HepG2 (cell line): ENCODE results near the gene SH3PXD2A. TPM values are rescaled to one million over a fixed set of nuclear protein-coding genes. Genes with fewer than 3 reads are reported as not detected.

ENCODE experiments used
- ATAC-seq: fragments of 200-7000 bp; cut with Tn5 transposase; 3 replicates; pipeline ENCODE4 v1.9.1; 2020; ENCODE audit warnings: mild to moderate bottlenecking, moderate library complexity
- BruUV-seq: library from RNA; stranded (reverse); fragments of 400-500 nt; replicated peaks from 2 replicates; lab custom pipeline; 2021; lab: Mats Ljungman, UMichigan
- CTCF ChIA-PET: fragments of 300-600 bp; formaldehyde crosslinking; extraction: SDS; loops from one replicate; lab custom pipeline; 2021; ENCODE audit warnings: low total read pairs, inconsistent platforms, low intra/inter-chr PET ratio; lab: Yijun Ruan, JAX
- POLR2A ChIA-PET: fragments of 350-600 bp; sonication (Branson Sonifier 250); formaldehyde crosslinking; loops from one replicate; lab custom pipeline; 2020; ENCODE audit warnings: antibody characterized with exemption, inconsistent platforms; lab: Yijun Ruan, JAX
- DNase-seq: peaks from one replicate; pipeline ENCODE4 v3.0.0-alpha.2; 2015; ENCODE audit warnings: low spot score
- FAIRE-seq: peaks from 3 replicates; lab custom pipeline; 2011; peaks lifted over from hg19 to GRCh38; lab: Jason Lieb, UNC
- H2AFZ ChIP-seq: one replicate; pipeline ENCODE4 v1.6.1; 2011; ENCODE audit warnings: low read length, inconsistent platforms
- H3K27ac ChIP-seq: fragments of 300-600 bp; 3 replicates; pipeline ENCODE4 v1.8.0; 2011; ENCODE audit warnings: mixed run types, mild to moderate bottlenecking, mixed read lengths, low read length, inconsistent platforms; ENCODE audit not compliant: insufficient read depth; ENCODE audit errors: extremely low read length
- H3K27me3 ChIP-seq, 2 experiments: fragments of 200-600 bp in 1 of 2; 2 replicates in 1 of 2; 3 replicates in 1 of 2; pipeline versions ENCODE4 v1.6.0 to v1.8.0; 2011; ENCODE audit warnings: low read length in 2 of 2, mild to moderate bottlenecking in 2 of 2, moderate library complexity in 2 of 2, inconsistent platforms in 1 of 2; ENCODE audit not compliant: insufficient read depth in 2 of 2, control insufficient read depth in 1 of 2
- H3K36me3 ChIP-seq, 2 experiments: fragments of 200-600 bp in 1 of 2; replicated peaks in 1 of 2; 2 replicates in 1 of 2; 3 replicates in 1 of 2; pipeline versions ENCODE4 v1.5.1 to v1.8.0; 2011; ENCODE audit warnings: low read length in 2 of 2, inconsistent platforms in 1 of 2; ENCODE audit not compliant: insufficient read depth in 2 of 2, control insufficient read depth in 1 of 2
- H3K4me1 ChIP-seq: 2 replicates; pipeline ENCODE4 v1.5.1; 2012; ENCODE audit warnings: low read length, inconsistent platforms; ENCODE audit not compliant: insufficient read depth
- H3K4me2 ChIP-seq: 2 replicates; pipeline ENCODE4 v1.6.0; 2011; ENCODE audit warnings: low read depth, low read length, inconsistent platforms
- H3K4me3 ChIP-seq, 3 experiments: fragments of 200-600 bp in 1 of 3; sonication (generic), shearing (Covaris generic) in 1 of 3; replicated peaks in 1 of 3; 2 replicates each; pipeline ENCODE4 v1.5.1; 2011 to 2016; ENCODE audit warnings: low read length in 3 of 3, inconsistent platforms in 2 of 3, low read depth in 2 of 3, mild to moderate bottlenecking in 2 of 3, control low read depth in 1 of 3, mixed read lengths in 1 of 3; ENCODE audit not compliant: insufficient read depth in 1 of 3
- H3K79me2 ChIP-seq: one replicate; pipeline ENCODE4 v1.6.1; 2011; ENCODE audit warnings: low read length, inconsistent platforms; ENCODE audit not compliant: insufficient read depth
- H3K9ac ChIP-seq: 2 replicates; pipeline ENCODE4 v1.6.0; 2011; ENCODE audit warnings: mild to moderate bottlenecking, low read depth, low read length, inconsistent platforms; ENCODE audit not compliant: insufficient read depth
- H3K9me3 ChIP-seq: 2 replicates; pipeline ENCODE4 v1.5.1; 2012; ENCODE audit warnings: mild to moderate bottlenecking, low read length
- H4K20me1 ChIP-seq: 2 replicates; pipeline ENCODE4 v1.6.0; 2011; ENCODE audit warnings: inconsistent platforms, mild to moderate bottlenecking, low read length, moderate library complexity; ENCODE audit not compliant: insufficient read depth
- ELF4 ChIP-seq: sonication (generic); formaldehyde crosslinking; IDR thresholded peaks from 2 replicates; pipeline ENCODE4 v1.5.0; 2020; ENCODE audit warnings: missing genetic modification reagents, mild to moderate bottlenecking, moderate library complexity, borderline replicate concordance
- HNF4A ChIP-seq: sonication (generic); formaldehyde crosslinking; IDR thresholded peaks from 2 replicates; pipeline ENCODE4 v1.4.0; 2020; ENCODE audit warnings: missing genetic modification reagents
- ISL2 ChIP-seq: sonication (generic); formaldehyde crosslinking; IDR thresholded peaks from 2 replicates; pipeline ENCODE4 v1.5.0; 2020; ENCODE audit warnings: missing genetic modification reagents
- PPARG ChIP-seq: conservative IDR thresholded peaks from 2 replicates; pipeline ENCODE4 v1.6.1; 2016; ENCODE audit warnings: missing biosample characterization, missing genetic modification reagents
- PRMT3 ChIP-seq: sonication (generic); formaldehyde crosslinking; IDR thresholded peaks from 2 replicates; pipeline ENCODE4 v1.8.1; 2022; ENCODE audit warnings: low read depth, mild to moderate bottlenecking, moderate library complexity, missing genetic modification reagents, borderline replicate concordance
- RERE ChIP-seq: IDR thresholded peaks from 2 replicates; pipeline ENCODE4 v1.6.1; 2016; ENCODE audit warnings: low read depth, missing genetic modification reagents, missing compliant biosample characterization
- SOX13 ChIP-seq, 3 experiments: fragments of 450-650 bp in 1 of 3; sonication (generic) in 1 of 3; formaldehyde crosslinking in 1 of 3; IDR thresholded peaks in 2 of 3; conservative IDR thresholded peaks in 1 of 3; 2 replicates each; pipeline versions ENCODE4 v1.5.0 to v1.6.1; 2016 to 2020; ENCODE audit warnings: antibody characterized with exemption in 1 of 3, mild to moderate bottlenecking in 1 of 3, missing compliant biosample characterization in 1 of 3, missing genetic modification reagents in 1 of 3, moderate library complexity in 1 of 3
- SRSF9 ChIP-seq: fragments of 200-400 bp; formaldehyde crosslinking; IDR thresholded peaks from 2 replicates; pipeline ENCODE4 v1.6.1; 2018; ENCODE audit warnings: borderline replicate concordance, mild to moderate bottlenecking, low read depth, low read length; ENCODE audit not compliant: insufficient read depth, poor library complexity, severe bottlenecking
- TEF ChIP-seq: sonication (generic); formaldehyde crosslinking; IDR thresholded peaks from 2 replicates; pipeline ENCODE4 v1.5.0; 2020; ENCODE audit warnings: missing genetic modification reagents
- ZNF597 ChIP-seq: sonication (generic); formaldehyde crosslinking; IDR thresholded peaks from 2 replicates; pipeline ENCODE4 v1.5.0; 2020; ENCODE audit warnings: missing genetic modification reagents
- ZNF605 ChIP-seq: sonication (generic); formaldehyde crosslinking; IDR thresholded peaks from 2 replicates; pipeline ENCODE4 v1.8.0; 2022; ENCODE audit warnings: mild to moderate bottlenecking, missing genetic modification reagents
- ZNF788 ChIP-seq: sonication (generic); formaldehyde crosslinking; IDR thresholded peaks from 2 replicates; pipeline ENCODE4 v1.5.0; 2020; ENCODE audit warnings: mild to moderate bottlenecking, missing genetic modification reagents, borderline replicate concordance
- WGBS: methylation state at CpG from one replicate; pipeline ENCODE4 v1.1.6; 2017; ENCODE audit warnings: low lambda C conversion rate; 5-methylcytosine and 5-hydroxymethylcytosine counted together
- in situ Hi-C: cut with HindIII; loops from 2 replicates; pipeline ENCODE4 v1.10.0; 2017; ENCODE audit warnings: low pct_unique_long_range_greater_than_20kb; ENCODE audit not compliant: extremely low pct_ligation_motif_present
- intact Hi-C: fragments of 100-400 bp; cut with micrococcal nuclease; formaldehyde crosslinking; loops from one replicate; pipeline ENCODE4 v1.10.0; 2022; ENCODE audit not compliant: unreplicated experiment
- polyA plus RNA-seq, 8 experiments: library from polyadenylated mRNA; depleted of rRNA in 3 of 8; stranded (reverse) in 7 of 8; unstranded in 1 of 8; fragments of >200 nt; fragmentation: Illumina TruSeq in 4 of 8; extraction: Trizol in 4 of 8; gene quantifications; 2 replicates each; pipeline versions ENCODE4 v1.2.1 to v1.2.3, GENCODE V29; 2011 to 2016; ENCODE audit warnings: low read depth in 4 of 8, missing spikeins in 1 of 8, mixed read lengths in 1 of 8; ENCODE audit not compliant: insufficient read depth in 1 of 8
- total RNA-seq, 5 experiments: library from RNA; depleted of rRNA; stranded (reverse); fragments of >200 nt; fragmentation: Illumina TruSeq; extraction: Trizol; gene quantifications; 2 replicates each; pipeline ENCODE4 v1.2.3, GENCODE V29; 2016; ENCODE audit warnings: low read depth in 1 of 5

Gene SH3PXD2A
- total and polyA plus RNA-seq, 2 of the 13 experiments (the other 11 are each of a cell fraction or from before 2014, with no cell fraction given): 11.1 to 11.3 TPM

DNA sequence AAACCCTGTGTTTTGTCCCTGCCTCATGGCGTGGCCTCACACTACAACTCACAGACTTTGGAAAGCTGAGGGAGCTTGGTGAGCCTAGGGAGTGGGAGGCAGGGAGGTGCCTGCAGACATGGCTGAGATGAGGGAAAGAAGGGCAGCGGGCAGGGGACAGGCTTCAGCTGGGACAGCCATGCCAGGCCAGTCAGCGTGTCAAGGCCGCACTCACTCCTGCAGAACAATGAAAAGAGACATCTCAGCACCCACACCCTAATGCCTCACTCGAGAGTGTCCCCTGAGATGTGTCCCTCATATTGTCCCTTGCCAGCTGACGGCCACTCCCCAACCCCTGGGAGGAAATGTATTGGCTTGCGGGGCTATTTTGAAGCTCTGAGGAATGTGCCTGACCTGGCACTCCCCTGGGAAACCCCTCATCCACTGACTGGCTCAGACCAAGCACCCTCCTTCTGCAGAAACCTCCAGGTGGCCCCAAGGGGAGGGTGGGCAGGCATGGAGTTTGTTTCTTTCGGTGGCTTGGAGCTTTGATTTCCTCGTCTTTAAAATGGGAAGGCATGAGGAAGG, 31.6 kb downstream of the SH3PXD2A start (continued):
- TF ChIP-seq RERE (CRISPR knock-in tag) (no peak), ISL2 (CRISPR knock-in tag) (no peak), SRSF9 (no peak)

- 96% methylated on average over 3 of the region's 3 CpGs for WGBS
- peaks cover 81% of the 10 kb centered on the region for H3K79me2 ChIP-seq
- POLR2A ChIA-PET: interaction anchor here (1.2 to 1.6 kb wide), 2 partner anchors 11 to 28 kb away, joined by 4 to 6 read pairs; no protein-coding TSS in a partner anchor
- no peak overlapping the region for H3K9ac ChIP-seq
- peaks cover 7% of the 10 kb centered on the region; the same call in 1 of the 2 replicates for H4K20me1 ChIP-seq
- H3K4me3 ChIP-seq: no peak overlapping the region
- DNase-seq (no peak), FAIRE-seq (no peak)
- BruUV-seq: no TSS peak
- no peak overlapping the region for H3K27ac ChIP-seq
- peaks cover 77% of the 10 kb centered on the region for H3K4me1 ChIP-seq
- TF ChIP-seq TEF (CRISPR knock-in tag) (no peak), PPARG (no peak), ELF4 (CRISPR knock-in tag) (no peak), ZNF597 (CRISPR knock-in tag) (no peak), SOX13 (IDR thresholded peaks at IDR 0.05) (no peak), SOX13 (CRISPR knock-in tag; conservative IDR thresholded peaks at IDR 0.05 in 1 of 2, IDR thresholded peaks at IDR 0.05 in 1 of 2) (no peak), ZNF605 (CRISPR knock-in tag) (no peak), HNF4A (CRISPR knock-in tag) (no peak), PRMT3 (no peak), ZNF788 (no peak)
- TF ChIP-seq, all 625 proteins: peak for 0
- in situ Hi-C loops (no loop called here), intact Hi-C loops (no loop called here)
- ATAC-seq: no peak
- H3K27me3 ChIP-seq: no peaks in the 10 kb centered on the region
- no peak overlapping the region for H2AFZ ChIP-seq
- no peaks in the 10 kb centered on the region for H3K9me3 ChIP-seq
- H3K4me2 ChIP-seq: no peak overlapping the region
- CTCF ChIA-PET: no interaction called here
- H3K36me3 ChIP-seq: peaks cover 3 to 23% of the 10 kb centered on the region in 2 experiments; a peak in 3 of 5 replicates
Observed at GRCh38 chr10:103822800-103823199, 32.6 kb downstream of the SH3PXD2A start.
